Testis (tissue), 3 donors: Measurements from ENCODE around the gene GPC6. TPM values are rescaled to one million over a fixed set of nuclear protein-coding genes. Genes with fewer than 3 reads are reported as not detected.

Experiments used
- DNase-seq: peaks from one replicate; pipeline ENCODE4 v3.0.0-alpha.2; 2019
- H3K27ac ChIP-seq, 2 donors: fragments of 200-600 bp; sonication (generic); one replicate each; pipeline ENCODE4 v1.5.1; 2019
- H3K27me3 ChIP-seq: fragments of 200-600 bp; sonication (generic); one replicate; pipeline ENCODE4 v1.5.1; 2019
- H3K36me3 ChIP-seq: fragments of 200-600 bp; sonication (generic); one replicate; pipeline ENCODE4 v1.5.1; 2017; ENCODE audit warnings: low read depth; ENCODE audit errors: missing control alignments
- H3K4me1 ChIP-seq: fragments of 200-600 bp; sonication (generic); one replicate; pipeline ENCODE4 v1.5.1; 2019
- H3K4me3 ChIP-seq, 2 donors: fragments of 200-600 bp; sonication (generic); one replicate each; pipeline ENCODE4 v1.5.1; 2017 to 2019
- H3K9me3 ChIP-seq: fragments of 200-600 bp; sonication (generic); one replicate; pipeline ENCODE4 v1.5.1; 2017
- POLR2A ChIP-seq: fragments of 450-650 bp; IDR thresholded peaks from one replicate; pipeline ENCODE4 v1.6.1; 2017; ENCODE audit warnings: antibody characterized with exemption, mild to moderate bottlenecking, moderate library complexity
- WGBS, 2 donors: methylation state at CpG; one replicate each; pipeline ENCODE4 v1.1.5; 2018; 5-methylcytosine and 5-hydroxymethylcytosine counted together
- intact Hi-C: fragments of 100-400 bp; cut with DNase I; formaldehyde crosslinking; loops from one replicate; pipeline ENCODE4 v1.15.1; 2023; ENCODE audit warnings: low total_unique reads
- polyA plus RNA-seq: library from polyadenylated mRNA; stranded (reverse); fragments of 350-450 nt; fragmentation: Illumina TruSeq; extraction: RNeasy Lipid Tissue Mini Kit (QIAGEN cat#74804); gene quantifications from one replicate; pipeline ENCODE4 v1.2.3, GENCODE V29; 2014; ENCODE audit warnings: low read depth, low replicate concordance; ENCODE audit not compliant: insufficient read depth
- total RNA-seq, 2 donors: library from RNA; depleted of rRNA; stranded (reverse); fragments of >200 nt; gene quantifications; one replicate each; pipeline ENCODE4 v1.2.3, GENCODE V29; 2016
- TF ChIP-seq, protein P1 (sequence below), 3 experiments: fragments of 450-650 bp in 2 of 3; fragments of 200-600 bp in 1 of 3; sonication (generic) in 1 of 3; IDR thresholded peaks; one replicate each; pipeline ENCODE4 v1.5.1; 2016 to 2019; ENCODE audit warnings: antibody characterized with exemption in 3 of 3, mild to moderate bottlenecking in 2 of 3, moderate library complexity in 1 of 3

Gene GPC6
- total and polyA plus RNA-seq, 3 donors from 2014 or later = 2.2 to 6.9 (median 4.3) TPM

DNA sequence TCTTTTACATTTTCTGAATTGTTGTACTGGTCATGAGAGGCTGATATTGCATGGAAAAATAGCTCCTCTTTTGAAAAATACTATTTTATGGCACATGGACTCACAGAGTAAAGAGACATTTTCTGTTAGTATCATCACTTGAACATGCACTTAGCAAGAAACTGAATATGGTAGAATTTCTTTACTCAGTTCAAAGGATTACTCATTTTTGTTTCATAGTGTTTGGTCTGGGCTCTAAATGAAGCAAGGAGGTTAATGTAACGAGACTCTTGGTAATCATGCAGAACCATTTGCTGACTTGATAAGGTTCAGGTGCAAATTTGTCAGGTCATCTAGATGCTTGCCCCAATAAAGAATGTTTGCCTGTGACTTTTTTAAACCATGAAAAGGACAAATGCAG, 63.2 kb downstream of the GPC6 start:
- Histone ChIP-seq H3K27ac (no peak overlapping the region), H3K27me3 (no peaks in the 10 kb centered on the region), H3K36me3 (no peaks in the 10 kb centered on the region), H3K4me1 (no peaks in the 10 kb centered on the region), H3K4me3 (no peak overlapping the region), H3K9me3 (no peaks in the 10 kb centered on the region)
- intact Hi-C loops = no loop called here
- no peak for TF ChIP-seq POLR2A
- TF ChIP-seq, protein P1, sequence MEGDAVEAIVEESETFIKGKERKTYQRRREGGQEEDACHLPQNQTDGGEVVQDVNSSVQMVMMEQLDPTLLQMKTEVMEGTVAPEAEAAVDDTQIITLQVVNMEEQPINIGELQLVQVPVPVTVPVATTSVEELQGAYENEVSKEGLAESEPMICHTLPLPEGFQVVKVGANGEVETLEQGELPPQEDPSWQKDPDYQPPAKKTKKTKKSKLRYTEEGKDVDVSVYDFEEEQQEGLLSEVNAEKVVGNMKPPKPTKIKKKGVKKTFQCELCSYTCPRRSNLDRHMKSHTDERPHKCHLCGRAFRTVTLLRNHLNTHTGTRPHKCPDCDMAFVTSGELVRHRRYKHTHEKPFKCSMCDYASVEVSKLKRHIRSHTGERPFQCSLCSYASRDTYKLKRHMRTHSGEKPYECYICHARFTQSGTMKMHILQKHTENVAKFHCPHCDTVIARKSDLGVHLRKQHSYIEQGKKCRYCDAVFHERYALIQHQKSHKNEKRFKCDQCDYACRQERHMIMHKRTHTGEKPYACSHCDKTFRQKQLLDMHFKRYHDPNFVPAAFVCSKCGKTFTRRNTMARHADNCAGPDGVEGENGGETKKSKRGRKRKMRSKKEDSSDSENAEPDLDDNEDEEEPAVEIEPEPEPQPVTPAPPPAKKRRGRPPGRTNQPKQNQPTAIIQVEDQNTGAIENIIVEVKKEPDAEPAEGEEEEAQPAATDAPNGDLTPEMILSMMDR (IDR thresholded peaks at IDR 0.05) = no peak
- WGBS, 2 donors = 79 to 89% methylated on average over 1 of the region's 1 CpG
- no peak for DNase-seq

DNA sequence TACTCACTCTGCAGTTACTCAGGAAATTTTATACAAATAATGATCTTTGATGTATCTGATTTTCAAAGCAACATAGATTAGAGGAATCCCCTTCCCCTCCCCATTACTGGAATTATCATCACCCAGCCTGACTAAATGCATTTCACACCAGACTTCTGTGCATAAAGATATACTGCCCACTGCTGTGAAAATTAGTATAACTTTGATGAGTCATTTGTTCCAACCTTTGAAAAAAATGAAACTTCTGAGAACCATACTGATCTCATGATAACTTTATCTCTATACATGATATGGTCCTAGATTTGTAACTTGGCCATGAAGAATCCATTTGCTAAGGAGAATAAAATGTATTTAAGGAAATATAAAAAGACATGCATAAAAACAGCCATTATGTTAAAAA, 63.9 kb downstream of the GPC6 start:
- H3K4me1 ChIP-seq = no peaks in the 10 kb centered on the region
- TF ChIP-seq POLR2A = no peak
- TF ChIP-seq, protein P1 (IDR thresholded peaks at IDR 0.05) = no peak
- H3K36me3 ChIP-seq = no peaks in the 10 kb centered on the region
- no peak overlapping the region for H3K27ac ChIP-seq
- H3K27me3 ChIP-seq = no peaks in the 10 kb centered on the region
- intact Hi-C loops = no loop called here
- H3K4me3 ChIP-seq = no peak overlapping the region
- DNase-seq = no peak
- H3K9me3 ChIP-seq = no peaks in the 10 kb centered on the region

DNA sequence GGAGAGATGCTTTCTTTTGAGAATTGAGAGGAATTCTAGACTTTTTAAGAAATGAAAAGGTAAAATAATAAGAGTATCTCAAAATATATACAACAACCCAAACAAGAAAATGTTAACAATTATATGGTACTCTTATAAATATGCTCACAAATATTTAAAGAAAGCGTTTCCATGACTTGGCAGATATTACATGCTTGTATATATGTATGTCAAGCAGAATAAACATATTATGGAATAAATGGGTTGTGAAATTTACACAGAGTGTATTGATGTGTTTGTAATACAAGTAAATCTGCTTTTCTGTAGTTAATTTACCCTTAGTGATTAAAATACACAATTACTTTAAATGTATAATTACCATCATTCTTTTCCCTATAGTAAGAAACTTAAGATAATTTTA, 65.8 kb downstream of the GPC6 start:
- Histone ChIP-seq H3K36me3 (no peaks in the 10 kb centered on the region), H3K9me3 (no peaks in the 10 kb centered on the region), H3K27ac (no peak overlapping the region), H3K4me1 (no peaks in the 10 kb centered on the region), H3K27me3 (no peaks in the 10 kb centered on the region), H3K4me3 (no peak overlapping the region)
- intact Hi-C loops = no loop called here
- no peak for DNase-seq
- TF ChIP-seq, protein P1 (IDR thresholded peaks at IDR 0.05) = no peak
- TF ChIP-seq POLR2A = no peak
- 42 to 89% methylated on average over 1 of the region's 1 CpG for WGBS, 2 donors

DNA sequence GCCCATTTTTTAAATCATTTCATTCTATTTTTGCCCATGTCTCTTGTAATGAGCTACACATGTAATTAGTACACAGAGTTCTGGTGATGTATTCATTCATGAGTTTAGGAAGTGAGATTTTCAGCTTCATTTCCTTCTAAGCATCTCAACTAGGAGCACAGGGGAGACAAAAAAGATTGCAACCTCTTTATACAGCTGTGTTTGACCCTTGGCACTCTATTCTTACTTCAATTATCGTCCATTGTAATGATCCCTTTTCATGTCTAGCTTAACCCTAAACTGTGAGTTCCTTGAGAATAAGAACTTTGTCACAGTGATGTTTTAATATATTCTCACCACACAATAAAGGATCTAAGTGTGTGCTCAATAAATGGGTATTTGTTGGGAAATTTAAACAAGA, 67.1 kb downstream of the GPC6 start:
- Histone ChIP-seq H3K36me3 (no peaks in the 10 kb centered on the region), H3K27me3 (no peaks in the 10 kb centered on the region), H3K9me3 (no peaks in the 10 kb centered on the region), H3K4me1 (no peaks in the 10 kb centered on the region), H3K27ac (no peak overlapping the region), H3K4me3 (no peak overlapping the region)
- DNase-seq = no peak
- no peak for TF ChIP-seq POLR2A
- TF ChIP-seq, protein P1 (IDR thresholded peaks at IDR 0.05) = no peak
- intact Hi-C loops = no loop called here
- 56 to 64% methylated on average over 1 of the region's 1 CpG for WGBS, 2 donors

DNA sequence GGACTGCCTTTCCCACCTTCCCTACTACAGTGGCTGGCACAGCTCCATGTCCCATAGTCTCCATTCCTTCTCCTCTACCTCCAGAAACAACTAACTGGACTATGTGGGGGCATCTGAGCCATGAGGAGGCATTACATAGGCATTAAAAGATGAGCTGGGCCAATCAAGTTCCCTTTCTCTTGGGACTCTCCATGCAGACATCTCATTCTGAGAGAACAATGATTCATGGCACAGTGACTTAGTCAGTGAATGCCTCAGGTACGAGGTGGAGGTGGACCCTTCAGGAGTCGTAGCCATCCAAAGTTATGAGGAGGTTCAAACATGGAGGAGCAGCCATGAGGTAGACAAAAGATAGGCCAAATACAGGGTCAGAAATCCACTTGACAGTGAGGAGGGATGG, 70.0 kb downstream of the GPC6 start:
- Histone ChIP-seq H3K27me3 (no peaks in the 10 kb centered on the region), H3K4me3 (no peak overlapping the region), H3K27ac (no peak overlapping the region), H3K9me3 (no peaks in the 10 kb centered on the region), H3K36me3 (no peaks in the 10 kb centered on the region), H3K4me1 (no peaks in the 10 kb centered on the region)
- intact Hi-C loops = no loop called here
- 57 to 100% methylated on average over 2 of the region's 2 CpGs for WGBS, 2 donors
- DNase-seq = no peak
- TF ChIP-seq, protein P1 (IDR thresholded peaks at IDR 0.05) = no peak
- no peak for TF ChIP-seq POLR2A
